HepG2 (cell line): ENCODE data around the gene KCNJ1. TPM values are rescaled to one million over a fixed set of nuclear protein-coding genes. Genes with fewer than 3 reads are reported as not detected.
A peak's percentile ranks its signal among the peaks of the same experiment; 100 is the strongest.

Experiments
- ATAC-seq: fragments of 200-7000 bp; cut with Tn5 transposase; 3 replicates; pipeline ENCODE4 v1.9.1; 2020; ENCODE audit warnings: mild to moderate bottlenecking, moderate library complexity
- BruUV-seq: library from RNA; stranded (reverse); fragments of 400-500 nt; replicated peaks from 2 replicates; lab custom pipeline; 2021; lab: Mats Ljungman, UMichigan
- CTCF ChIA-PET: fragments of 300-600 bp; formaldehyde crosslinking; extraction: SDS; loops from one replicate; lab custom pipeline; 2021; ENCODE audit warnings: low total read pairs, inconsistent platforms, low intra/inter-chr PET ratio; lab: Yijun Ruan, JAX
- POLR2A ChIA-PET: fragments of 350-600 bp; sonication (Branson Sonifier 250); formaldehyde crosslinking; loops from one replicate; lab custom pipeline; 2020; ENCODE audit warnings: antibody characterized with exemption, inconsistent platforms; lab: Yijun Ruan, JAX
- DNase-seq: peaks from one replicate; pipeline ENCODE4 v3.0.0-alpha.2; 2015; ENCODE audit warnings: low spot score
- FAIRE-seq: peaks from 3 replicates; lab custom pipeline; 2011; peaks lifted over from hg19 to GRCh38; lab: Jason Lieb, UNC
- H2AFZ ChIP-seq: one replicate; pipeline ENCODE4 v1.6.1; 2011; ENCODE audit warnings: low read length, inconsistent platforms
- H3K27ac ChIP-seq: fragments of 300-600 bp; 3 replicates; pipeline ENCODE4 v1.8.0; 2011; ENCODE audit warnings: mixed run types, mild to moderate bottlenecking, mixed read lengths, low read length, inconsistent platforms; ENCODE audit not compliant: insufficient read depth; ENCODE audit errors: extremely low read length
- H3K27me3 ChIP-seq, 2 experiments: fragments of 200-600 bp in 1 of 2; 2 replicates in 1 of 2; 3 replicates in 1 of 2; pipeline versions ENCODE4 v1.6.0 to v1.8.0; 2011; ENCODE audit warnings: low read length in 2 of 2, mild to moderate bottlenecking in 2 of 2, moderate library complexity in 2 of 2, inconsistent platforms in 1 of 2; ENCODE audit not compliant: insufficient read depth in 2 of 2, control insufficient read depth in 1 of 2
- H3K36me3 ChIP-seq, 2 experiments: fragments of 200-600 bp in 1 of 2; replicated peaks in 1 of 2; 2 replicates in 1 of 2; 3 replicates in 1 of 2; pipeline versions ENCODE4 v1.5.1 to v1.8.0; 2011; ENCODE audit warnings: low read length in 2 of 2, inconsistent platforms in 1 of 2; ENCODE audit not compliant: insufficient read depth in 2 of 2, control insufficient read depth in 1 of 2
- H3K4me1 ChIP-seq: 2 replicates; pipeline ENCODE4 v1.5.1; 2012; ENCODE audit warnings: low read length, inconsistent platforms; ENCODE audit not compliant: insufficient read depth
- H3K4me2 ChIP-seq: 2 replicates; pipeline ENCODE4 v1.6.0; 2011; ENCODE audit warnings: low read depth, low read length, inconsistent platforms
- H3K4me3 ChIP-seq, 3 experiments: fragments of 200-600 bp in 1 of 3; sonication (generic), shearing (Covaris generic) in 1 of 3; replicated peaks in 1 of 3; 2 replicates each; pipeline ENCODE4 v1.5.1; 2011 to 2016; ENCODE audit warnings: low read length in 3 of 3, inconsistent platforms in 2 of 3, low read depth in 2 of 3, mild to moderate bottlenecking in 2 of 3, control low read depth in 1 of 3, mixed read lengths in 1 of 3; ENCODE audit not compliant: insufficient read depth in 1 of 3
- H3K79me2 ChIP-seq: one replicate; pipeline ENCODE4 v1.6.1; 2011; ENCODE audit warnings: low read length, inconsistent platforms; ENCODE audit not compliant: insufficient read depth
- H3K9ac ChIP-seq: 2 replicates; pipeline ENCODE4 v1.6.0; 2011; ENCODE audit warnings: mild to moderate bottlenecking, low read depth, low read length, inconsistent platforms; ENCODE audit not compliant: insufficient read depth
- H3K9me3 ChIP-seq: 2 replicates; pipeline ENCODE4 v1.5.1; 2012; ENCODE audit warnings: mild to moderate bottlenecking, low read length
- H4K20me1 ChIP-seq: 2 replicates; pipeline ENCODE4 v1.6.0; 2011; ENCODE audit warnings: inconsistent platforms, mild to moderate bottlenecking, low read length, moderate library complexity; ENCODE audit not compliant: insufficient read depth
- PHF8 ChIP-seq: sonication (generic); formaldehyde crosslinking; IDR thresholded peaks from 2 replicates; pipeline ENCODE4 v1.5.0; 2020; ENCODE audit warnings: missing genetic modification reagents
- POLR2G ChIP-seq: fragments of 200-400 bp; formaldehyde crosslinking; IDR thresholded peaks from 2 replicates; pipeline ENCODE4 v1.6.1; 2018; ENCODE audit warnings: mild to moderate bottlenecking, low read depth, low read length, moderate library complexity
- PRDM10 ChIP-seq: sonication (generic); formaldehyde crosslinking; IDR thresholded peaks from 2 replicates; pipeline ENCODE4 v1.4.0; 2020; ENCODE audit warnings: low read depth, missing genetic modification reagents
- RFX1 ChIP-seq: fragments of 450-650 bp; IDR thresholded peaks from 2 replicates; pipeline ENCODE4 v1.6.1; 2017
- SUZ12 ChIP-seq: fragments of 150-350 bp; IDR thresholded peaks from 2 replicates; pipeline ENCODE4 v1.6.1; 2014; ENCODE audit warnings: low read depth, low read length
- TBP ChIP-seq: sonication (generic); formaldehyde crosslinking; IDR thresholded peaks from 2 replicates; pipeline ENCODE4 v1.5.0; 2020; ENCODE audit warnings: missing genetic modification reagents
- TFAP4 ChIP-seq: sonication (generic); IDR thresholded peaks from 2 replicates; pipeline ENCODE4 v1.6.1; 2016; ENCODE audit warnings: low read depth, borderline replicate concordance
- ZNF468 ChIP-seq: sonication (generic); formaldehyde crosslinking; IDR thresholded peaks from 2 replicates; pipeline ENCODE4 v1.8.0; 2022; ENCODE audit warnings: mild to moderate bottlenecking, moderate library complexity, missing genetic modification reagents
- ZNF557 ChIP-seq: sonication (generic); formaldehyde crosslinking; IDR thresholded peaks from 2 replicates; pipeline ENCODE4 v1.4.0; 2020; ENCODE audit warnings: missing genetic modification reagents
- ZNF749 ChIP-seq: sonication (generic); formaldehyde crosslinking; IDR thresholded peaks from 2 replicates; pipeline ENCODE4 v1.8.0; 2022; ENCODE audit warnings: mild to moderate bottlenecking, missing genetic modification reagents, moderate library complexity, borderline replicate concordance
- WGBS: methylation state at CpG from one replicate; pipeline ENCODE4 v1.1.6; 2017; ENCODE audit warnings: low lambda C conversion rate; 5-methylcytosine and 5-hydroxymethylcytosine counted together
- in situ Hi-C: cut with HindIII; loops from 2 replicates; pipeline ENCODE4 v1.10.0; 2017; ENCODE audit warnings: low pct_unique_long_range_greater_than_20kb; ENCODE audit not compliant: extremely low pct_ligation_motif_present
- intact Hi-C: fragments of 100-400 bp; cut with micrococcal nuclease; formaldehyde crosslinking; loops from one replicate; pipeline ENCODE4 v1.10.0; 2022; ENCODE audit not compliant: unreplicated experiment
- polyA plus RNA-seq, 8 experiments: library from polyadenylated mRNA; depleted of rRNA in 3 of 8; stranded (reverse) in 7 of 8; unstranded in 1 of 8; fragments of >200 nt; fragmentation: Illumina TruSeq in 4 of 8; extraction: Trizol in 4 of 8; gene quantifications; 2 replicates each; pipeline versions ENCODE4 v1.2.1 to v1.2.3, GENCODE V29; 2011 to 2016; ENCODE audit warnings: low read depth in 4 of 8, missing spikeins in 1 of 8, mixed read lengths in 1 of 8; ENCODE audit not compliant: insufficient read depth in 1 of 8
- total RNA-seq, 5 experiments: library from RNA; depleted of rRNA; stranded (reverse); fragments of >200 nt; fragmentation: Illumina TruSeq; extraction: Trizol; gene quantifications; 2 replicates each; pipeline ENCODE4 v1.2.3, GENCODE V29; 2016; ENCODE audit warnings: low read depth in 1 of 5

The KCNJ1 gene
- total and polyA plus RNA-seq, 2 of the 13 experiments (the other 11 are each of a cell fraction or from before 2014, with no cell fraction given), result not detected

DNA sequence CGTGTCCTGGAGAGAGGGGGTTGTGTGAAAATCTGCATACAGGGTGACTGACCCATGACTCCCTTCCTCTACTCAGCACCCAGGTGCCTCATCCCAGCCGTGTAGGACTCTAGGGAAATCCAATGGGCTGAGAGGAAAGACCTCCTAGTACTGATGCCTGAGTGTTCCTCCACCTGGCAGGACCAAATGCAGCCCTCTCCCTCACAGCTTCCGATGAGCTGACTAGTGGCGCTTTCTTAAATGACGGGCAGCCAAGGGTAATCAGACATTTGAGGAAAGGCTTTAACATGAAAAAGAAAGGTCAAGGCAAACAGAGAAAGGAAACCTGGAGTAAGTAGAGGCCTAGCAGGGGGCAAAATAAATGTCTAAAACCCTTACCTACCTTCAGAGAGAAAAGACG, 5.0 kb upstream of the KCNJ1 start (continued):
- TF ChIP-seq TFAP4, result no peak
- TF ChIP-seq PRDM10 (CRISPR knock-in tag), result no peak

DNA sequence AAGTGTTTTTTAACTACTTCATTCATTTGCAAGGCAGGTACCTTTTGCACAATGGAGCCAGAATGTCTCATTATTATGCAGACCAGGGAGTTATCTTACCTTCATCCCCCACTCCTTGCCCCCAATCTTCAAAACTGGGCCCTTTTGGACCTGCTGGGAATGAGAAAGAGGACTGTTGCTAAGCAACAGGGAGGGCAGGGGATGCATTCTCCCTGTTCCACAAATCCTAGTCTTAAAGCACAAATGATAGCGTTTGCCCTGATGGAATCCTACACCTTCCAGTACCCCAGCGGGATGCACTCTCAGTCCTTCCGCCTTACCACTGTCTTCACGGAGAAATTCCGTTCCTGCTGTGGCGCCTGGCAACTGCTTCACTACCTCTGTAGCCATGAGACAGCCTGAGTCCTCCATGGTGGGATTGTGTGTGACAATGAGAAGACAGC, 4.1 kb upstream of the KCNJ1 start:
- in situ Hi-C loops, result no loop called here
- POLR2A ChIA-PET, result no interaction called here

More for the DNA sequence above, 4.1 kb upstream of the KCNJ1 start:
- Histone ChIP-seq H4K20me1 (no peaks in the 10 kb centered on the region), H3K27me3 (peaks cover 3 to 14% of the 10 kb centered on the region in 2 experiments; a peak in 4 of 5 replicates), H3K9me3 (no peaks in the 10 kb centered on the region), H2AFZ (no peak overlapping the region), H3K9ac (no peak overlapping the region), H3K79me2 (no peaks in the 10 kb centered on the region), H3K4me2 (no peak overlapping the region), H3K4me3 (no peak overlapping the region), H3K27ac (no peak overlapping the region), H3K36me3 (no peaks in the 10 kb centered on the region), H3K4me1 (0 out of 2 replicates have a peak, but pooled peaks cover 2% of the 10 kb centered on the region)
- intact Hi-C loops, result no loop called here
- TF ChIP-seq RFX1 (peak; percentile 11; the same call in 1 of the 2 replicates), SUZ12 (no peak), ZNF749 (CRISPR knock-in tag) (no peak), PHF8 (CRISPR knock-in tag) (no peak), POLR2G (no peak), ZNF468 (CRISPR knock-in tag) (no peak), ZNF557 (no peak), TBP (CRISPR knock-in tag) (no peak)
- DNase-seq (no peak), ATAC-seq (no peak), FAIRE-seq (no peak)
- CTCF ChIA-PET, result no interaction called here
- no TSS peak for BruUV-seq
- WGBS, result 60% methylated on average over 6 of the region's 6 CpGs
